C4-2B (cell line): ENCODE measurements around the gene SNX15.

Experiments used
- CTCF ChIP-seq: fragments of 450-650 bp; conservative IDR thresholded peaks from 2 replicates; pipeline ENCODE4 v1.5.1; 2017; ENCODE audit warnings: mild to moderate bottlenecking
- ZFX ChIP-seq: fragments of 450-650 bp; IDR thresholded peaks from 2 replicates; pipeline ENCODE4 v1.6.1; 2017

GRCh38 chr11:65077451-65077850 is 50.2 kb downstream of the SNX15 start:
- TF ChIP-seq CTCF (no peak), ZFX (no peak)
